NCI-H460 (cell line): Measurements from ENCODE around the gene ACTL8. TPM values are rescaled to one million over a fixed set of nuclear protein-coding genes. Genes with fewer than 3 reads are reported as not detected.

Source experiments
- DNase-seq: peaks from one replicate; pipeline ENCODE4 v3.0.0-alpha.2; 2016; ENCODE audit warnings: low read depth; ENCODE audit errors: extremely low read depth
- total RNA-seq: library from RNA; depleted of rRNA; stranded (reverse); fragments of >200 nt; shearing (Covaris generic); gene quantifications from 2 replicates; pipeline ENCODE4 v1.2.3, GENCODE V29; 2014

The ACTL8 gene
- total RNA-seq, 1 experiment from 2014 or later, result not detected

DNA sequence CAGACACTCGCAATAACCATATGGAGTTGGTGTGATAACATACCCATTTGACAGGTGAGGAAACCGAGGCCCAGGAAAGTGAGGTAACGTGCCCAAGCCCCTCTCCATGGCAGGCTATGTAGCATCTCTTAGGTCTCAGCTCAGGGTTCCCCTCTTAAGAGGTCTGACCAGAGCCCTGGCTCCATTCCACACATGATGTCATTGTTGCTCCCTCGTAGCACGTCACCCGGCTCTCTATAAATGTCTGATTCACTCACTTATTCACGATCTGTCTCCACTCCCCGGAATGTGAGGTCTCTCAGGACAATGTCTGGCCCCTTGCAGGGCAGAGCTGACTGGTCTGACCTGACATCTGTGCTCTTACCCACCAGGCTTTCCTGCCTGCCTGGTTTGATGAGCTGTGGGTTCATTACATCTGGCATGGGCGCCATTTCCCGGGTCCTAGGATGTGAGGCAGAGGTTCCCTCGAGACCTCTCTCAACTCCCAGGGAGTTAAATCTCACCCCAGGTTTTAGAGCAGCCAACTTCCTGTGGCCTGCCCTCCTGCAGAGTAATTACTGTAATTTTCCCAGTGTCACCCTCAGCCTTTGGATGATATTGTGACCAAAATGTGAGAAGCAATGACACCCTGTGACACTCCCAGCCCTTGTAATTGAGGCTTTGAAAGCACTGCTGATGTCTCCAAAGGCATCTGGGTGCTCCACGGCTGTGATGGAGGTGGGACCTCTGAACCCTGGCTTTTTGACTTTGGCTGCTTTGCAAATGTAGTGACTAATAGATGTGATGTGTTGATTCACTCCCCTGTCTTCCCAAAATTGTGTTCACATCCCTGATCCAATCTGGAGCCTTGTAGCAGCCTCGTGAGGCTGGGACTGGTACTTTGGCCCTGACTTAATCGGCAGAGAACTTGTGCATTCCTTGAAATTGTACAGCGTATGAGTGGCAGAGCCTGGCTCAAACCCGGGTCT, 10.6 kb downstream of the ACTL8 start:
- no peak for DNase-seq

DNA sequence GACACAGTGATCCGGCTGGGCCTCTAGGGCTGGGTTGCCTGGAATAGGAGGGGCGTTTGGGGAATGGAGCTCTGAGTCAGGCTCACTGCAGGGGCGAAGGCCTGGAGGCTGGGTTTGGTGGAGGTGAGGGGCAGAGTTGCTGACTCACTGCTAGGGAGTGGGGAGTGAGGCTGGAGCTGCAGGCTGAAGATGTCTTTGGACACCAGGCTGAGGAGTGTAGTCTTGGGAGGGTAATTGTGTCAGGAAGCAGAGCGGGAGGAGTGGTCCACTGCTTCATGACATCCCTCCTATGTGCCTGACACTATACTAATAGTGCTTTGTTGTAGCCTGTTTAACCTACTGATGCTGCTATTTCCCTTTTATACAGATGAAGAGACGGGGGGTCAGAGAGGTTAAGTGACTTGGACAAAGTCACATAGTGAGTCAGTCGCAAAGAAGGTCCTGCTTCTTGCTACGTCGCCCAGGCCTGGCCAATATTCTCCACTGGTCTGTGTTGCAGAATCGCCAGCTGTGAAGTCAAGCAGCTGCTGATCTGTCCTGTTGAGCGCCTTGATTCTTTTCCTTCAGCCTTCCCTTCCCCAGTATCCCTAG, 13.6 kb downstream of the ACTL8 start:
- no peak for DNase-seq

DNA sequence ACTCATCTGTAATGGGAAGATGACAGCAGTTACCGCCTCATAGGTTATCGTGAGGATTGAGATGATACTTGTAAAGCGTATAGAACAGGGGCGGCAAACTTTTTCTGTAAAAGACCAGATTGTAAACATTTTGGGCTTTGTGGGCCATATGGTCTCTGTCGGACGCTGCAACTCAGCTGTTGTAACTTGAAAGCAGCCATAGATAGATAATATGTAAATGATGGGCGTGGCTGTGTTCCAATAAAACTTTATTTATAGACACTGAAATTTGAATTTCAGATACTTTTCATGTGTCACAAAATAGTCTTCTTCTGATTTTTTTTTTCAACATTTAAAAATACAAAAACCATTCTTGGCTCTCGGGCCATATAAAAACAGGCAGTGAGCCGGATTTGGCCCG, 15.8 kb downstream of the ACTL8 start:
- no peak for DNase-seq

DNA sequence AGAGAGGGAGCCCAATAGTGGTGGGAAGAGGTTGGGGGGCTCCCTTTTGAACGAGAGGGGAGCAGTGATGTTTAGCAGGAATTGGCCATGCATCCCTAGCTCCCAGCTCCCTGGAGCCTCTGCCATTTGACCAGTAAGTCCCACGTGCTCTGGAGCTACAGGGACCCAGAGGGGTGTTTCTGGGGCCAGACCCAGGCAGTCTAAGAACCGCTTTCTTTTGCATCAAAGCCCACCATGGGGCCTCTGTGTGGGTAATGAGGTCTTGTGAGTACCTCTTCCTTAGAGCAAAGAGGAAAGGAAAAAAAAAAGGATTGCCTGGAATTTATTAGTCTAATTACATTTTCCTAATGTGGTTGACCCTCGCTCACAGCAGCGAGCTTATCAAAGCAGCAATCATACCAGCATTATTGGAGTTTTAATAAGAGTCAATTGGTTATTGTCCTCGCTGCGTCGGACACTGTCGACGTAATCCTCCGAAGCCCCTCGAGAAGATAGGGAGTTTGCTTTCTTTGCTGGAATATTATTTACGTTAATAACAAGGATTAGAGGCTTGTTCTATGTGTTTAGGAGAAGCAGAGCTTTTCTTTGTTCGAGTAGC, 17.6 kb downstream of the ACTL8 start:
- DNase-seq, result no peak

DNA sequence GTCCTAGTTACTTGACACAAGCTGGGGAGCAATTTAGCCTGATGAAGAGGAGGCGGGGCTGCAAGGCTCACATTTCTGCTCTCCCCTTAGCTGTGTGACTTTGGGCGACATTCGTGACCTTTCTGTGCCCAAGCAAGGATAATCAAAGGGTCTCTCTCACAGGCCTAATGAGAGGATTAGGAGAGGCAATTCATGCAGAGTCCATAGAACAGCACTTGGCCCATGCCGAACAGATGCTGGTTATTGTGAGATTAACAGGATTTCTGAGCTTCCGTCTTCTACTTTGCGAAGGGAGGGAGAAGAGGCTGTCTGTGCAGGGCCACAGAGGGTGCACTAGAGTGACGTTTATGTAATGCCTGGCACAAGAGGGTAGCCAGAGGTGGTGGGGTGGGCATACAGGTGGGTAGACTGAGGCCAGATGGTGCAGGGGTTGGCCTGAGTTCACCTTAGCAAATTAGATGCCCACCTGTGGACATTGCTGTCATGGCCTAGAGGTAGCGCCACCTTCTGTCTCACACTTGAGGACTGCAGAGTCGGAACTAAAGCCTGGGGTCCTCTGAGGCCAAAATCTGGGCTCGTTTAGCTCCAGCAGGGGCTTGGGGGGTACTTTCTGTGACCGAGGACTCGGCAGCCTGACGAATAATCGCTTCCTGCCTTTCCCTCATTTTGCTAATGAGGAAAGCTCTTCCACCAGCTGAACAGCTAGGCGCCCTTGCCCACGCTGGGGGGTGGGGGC, 18.6 kb downstream of the ACTL8 start:
- DNase-seq, result no peak

DNA sequence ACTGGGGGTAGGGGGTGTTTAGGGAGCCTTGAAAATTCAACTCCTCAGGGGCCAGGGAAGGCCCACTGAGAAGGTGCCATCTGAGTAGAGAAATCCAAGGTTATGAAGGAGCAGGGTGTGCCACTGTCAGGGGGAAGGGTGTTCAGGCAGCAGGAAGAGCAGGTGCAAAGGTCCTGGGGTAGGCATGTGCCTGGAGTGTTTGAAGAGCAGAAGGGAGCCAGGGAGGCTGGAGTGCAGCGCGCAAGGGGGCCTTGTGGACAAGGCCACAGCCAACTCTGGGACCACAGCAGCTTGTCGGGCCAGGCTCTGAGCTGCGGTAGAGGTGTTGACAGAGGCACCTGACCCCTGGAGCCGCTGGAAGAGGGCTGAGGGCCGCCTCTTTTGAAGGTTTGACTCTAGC, 19.3 kb downstream of the ACTL8 start:
- DNase-seq, result no peak

DNA sequence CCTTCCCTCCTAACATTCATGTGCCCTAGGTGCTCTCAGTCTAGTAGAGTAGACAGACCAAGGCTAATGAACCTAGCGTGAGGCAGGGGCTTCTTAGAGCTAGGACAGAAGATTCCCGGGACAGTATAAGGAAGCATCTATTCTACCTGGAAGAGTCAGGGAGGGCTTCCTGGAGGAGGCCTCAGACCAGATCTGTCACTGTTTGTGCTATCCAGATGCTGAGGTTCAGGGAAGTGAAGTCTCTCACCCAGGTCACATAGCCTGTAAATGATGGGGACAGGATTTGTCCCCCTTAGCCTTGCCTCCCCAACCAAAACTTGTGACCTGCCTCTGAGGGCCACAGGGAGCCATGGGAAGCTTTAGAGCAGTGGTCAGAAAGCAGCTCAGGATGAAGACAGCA, 20.7 kb downstream of the ACTL8 start:
- DNase-seq, result no peak

DNA sequence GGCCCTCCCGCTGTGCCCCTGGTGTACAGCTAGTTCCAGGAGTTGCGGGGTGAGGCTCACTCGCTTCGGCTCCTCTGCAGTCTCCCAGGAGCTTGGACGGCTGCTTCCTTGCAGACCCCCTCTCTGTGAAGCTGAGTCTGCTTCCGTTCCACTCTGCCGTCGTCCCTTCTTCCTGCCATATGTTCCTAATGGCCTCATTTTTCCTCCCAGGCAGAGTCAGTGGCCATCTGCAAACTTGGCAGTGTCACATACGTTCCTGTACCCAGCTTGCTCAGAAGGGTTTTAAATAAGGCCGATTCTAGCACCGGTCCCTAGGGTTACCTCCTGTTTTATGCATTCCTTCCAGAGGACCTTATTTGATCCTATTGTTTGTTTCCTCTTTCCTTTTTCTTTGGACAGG, 21.3 kb downstream of the ACTL8 start:
- no peak for DNase-seq

DNA sequence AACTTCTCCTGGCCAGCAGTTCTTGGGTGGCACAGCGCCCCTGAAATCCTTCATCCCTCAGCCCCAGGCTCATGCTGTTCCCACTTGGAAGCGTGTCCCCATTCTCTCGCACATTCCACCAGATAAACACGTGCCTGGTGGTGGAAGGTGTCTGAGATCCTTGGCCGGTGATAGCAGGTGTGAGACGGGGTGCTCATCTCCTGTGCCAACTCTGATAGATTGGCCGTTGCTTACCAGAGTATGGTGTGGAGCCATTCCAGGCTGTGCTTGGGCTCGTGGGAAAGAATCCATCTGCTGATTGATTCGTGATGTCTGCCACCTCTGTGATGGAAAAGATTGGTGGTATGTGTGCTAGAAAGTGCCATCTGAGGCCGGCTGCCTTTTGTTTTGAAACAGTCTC, 22.2 kb downstream of the ACTL8 start:
- DNase-seq, result no peak

DNA sequence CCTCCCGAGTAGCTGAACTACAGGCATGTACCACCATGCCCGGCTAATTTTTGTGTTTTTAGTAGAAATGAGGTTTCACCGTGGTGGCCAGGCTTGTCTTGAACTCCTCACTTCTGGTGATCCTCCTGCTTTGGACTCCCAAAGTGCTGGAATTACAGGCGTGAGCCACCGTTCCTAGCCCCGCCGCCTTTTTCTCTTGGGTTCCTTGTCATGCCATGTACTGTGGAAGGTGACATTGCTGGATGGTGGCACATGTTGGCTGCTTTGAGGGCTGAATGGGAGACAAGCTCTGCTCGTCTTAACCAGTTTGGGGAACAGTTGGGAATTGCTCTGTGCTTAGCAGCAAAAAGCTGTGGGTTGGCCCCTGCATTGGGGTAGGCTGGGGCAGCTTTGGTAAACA, 22.7 kb downstream of the ACTL8 start:
- DNase-seq, result no peak

DNA sequence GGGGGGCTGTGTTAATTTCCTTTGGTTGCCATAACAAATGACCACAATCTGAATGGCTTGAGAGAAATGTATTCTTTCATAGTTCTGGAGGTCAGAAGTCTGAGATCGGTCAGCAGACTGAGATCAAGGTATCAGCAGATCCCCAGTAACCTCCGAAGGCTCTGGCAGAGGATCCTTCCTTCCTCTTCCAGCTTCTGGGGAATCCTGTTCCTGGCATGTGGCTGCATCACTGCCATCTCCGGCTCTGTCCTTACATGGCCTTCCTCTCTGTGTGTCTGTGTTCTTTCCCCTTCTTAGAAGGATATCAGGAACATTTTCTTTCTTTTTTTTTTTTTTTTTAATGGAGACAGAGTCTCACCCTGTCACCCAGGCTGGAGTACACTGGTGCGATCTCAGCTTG, 25.8 kb downstream of the ACTL8 start:
- DNase-seq, result no peak

DNA sequence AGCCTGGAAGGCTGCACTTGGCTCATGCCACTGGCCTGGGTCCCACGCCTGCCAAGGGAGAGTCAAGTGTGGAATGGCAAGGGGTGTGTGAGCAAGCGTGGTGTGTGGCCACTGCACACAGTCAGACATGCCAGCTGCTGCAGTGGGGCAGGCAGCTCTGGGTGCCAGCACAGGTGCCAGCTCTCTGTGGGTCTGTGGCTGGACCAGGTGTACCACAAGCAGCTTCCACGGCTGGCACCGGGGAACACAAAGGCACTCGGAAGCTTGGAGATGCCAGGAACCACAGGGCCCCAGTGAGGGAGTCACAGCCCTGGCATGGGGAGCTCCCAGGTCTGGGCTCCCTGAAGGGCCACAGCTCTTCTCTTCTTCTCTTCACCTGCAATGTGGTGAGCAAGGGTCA, 34.8 kb downstream of the ACTL8 start:
- no peak for DNase-seq

DNA sequence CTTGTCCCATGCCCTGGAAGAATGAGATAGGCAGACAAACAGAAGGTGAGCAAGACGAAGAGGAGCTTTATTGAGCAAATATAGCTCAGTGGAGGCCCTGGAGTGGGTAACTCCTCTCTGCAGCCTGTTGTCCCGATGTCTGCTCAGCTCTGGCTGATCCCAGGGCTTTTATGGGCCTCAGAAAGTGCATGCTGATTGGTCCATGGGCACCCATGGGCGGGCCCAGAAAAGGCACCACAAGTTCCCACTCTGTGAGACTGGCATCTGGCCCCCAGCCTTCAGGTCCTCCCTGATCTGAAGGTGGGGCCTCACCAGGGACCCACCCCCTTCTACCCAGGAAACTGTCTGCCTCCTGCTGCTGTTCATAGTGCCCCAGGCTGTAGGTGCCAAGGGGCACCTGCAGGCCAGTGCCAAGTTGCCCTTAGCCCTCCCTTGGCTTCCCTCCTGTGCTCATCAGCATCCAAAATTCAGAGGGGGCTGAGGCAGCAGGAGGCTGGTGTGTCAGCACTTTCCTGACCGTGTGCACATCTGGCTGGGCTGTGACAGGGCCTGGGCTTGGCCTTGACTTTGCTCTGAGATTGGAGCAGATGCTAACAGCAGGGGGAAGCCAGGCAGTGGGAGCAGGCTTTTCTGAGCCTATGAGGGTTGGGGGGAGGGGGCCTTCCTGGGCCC, 35.4 kb downstream of the ACTL8 start:
- no peak for DNase-seq

DNA sequence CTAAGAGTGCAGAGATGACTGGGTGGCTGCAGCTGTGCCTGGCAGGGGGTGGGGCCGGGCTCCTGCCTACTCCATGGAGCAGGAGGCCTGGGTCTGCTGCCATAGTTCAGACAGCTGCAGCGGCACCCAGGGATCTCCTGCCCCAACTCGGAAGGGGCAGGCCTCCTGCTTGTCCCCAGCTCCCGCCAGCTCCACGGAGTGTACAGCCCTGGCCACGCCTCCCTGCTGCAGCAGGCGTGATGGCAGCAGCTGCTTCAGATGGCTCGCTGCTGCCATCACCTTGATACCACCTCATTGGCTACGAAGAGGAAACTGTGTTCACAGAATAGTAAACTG, 35.9 kb downstream of the ACTL8 start:
- DNase-seq, result no peak

DNA sequence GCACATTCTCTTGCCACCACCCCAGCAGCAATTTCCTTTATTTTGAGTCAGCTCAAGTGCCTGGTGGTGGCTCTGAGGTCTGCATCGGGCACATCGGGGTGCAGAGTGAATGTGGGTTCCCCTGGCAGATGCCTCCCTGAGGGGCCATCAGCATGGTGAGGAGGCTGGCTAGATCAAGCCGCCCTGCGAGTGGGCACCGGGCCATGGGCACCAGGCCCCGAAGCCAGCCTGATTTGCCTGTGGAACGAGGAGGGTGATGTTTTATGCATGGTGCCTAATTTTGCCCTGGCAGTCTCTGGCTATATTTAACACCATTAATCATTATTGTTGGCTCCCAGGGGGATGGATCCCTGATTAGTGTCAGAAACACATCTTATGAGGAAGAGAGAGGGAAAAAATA, 36.3 kb downstream of the ACTL8 start:
- DNase-seq, result no peak

DNA sequence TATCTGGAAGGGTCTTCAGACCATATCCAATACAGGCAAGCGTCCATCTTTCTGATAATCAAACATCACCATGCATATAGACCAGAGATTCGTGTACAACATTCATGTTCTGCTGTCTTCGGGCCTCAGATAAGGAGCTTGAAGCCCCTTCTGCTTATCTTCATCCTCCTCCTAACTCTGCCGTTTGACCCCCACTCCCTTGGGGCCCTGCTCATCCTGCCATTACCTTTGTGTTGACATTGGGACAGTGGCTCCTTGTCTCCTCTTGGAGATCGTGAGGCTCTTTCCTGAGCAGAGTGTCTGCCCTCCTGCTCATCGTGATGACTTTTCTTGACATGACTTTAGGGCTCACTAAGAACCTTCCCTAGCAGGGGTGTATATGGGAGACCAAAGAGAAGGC, 37.3 kb downstream of the ACTL8 start:
- no peak for DNase-seq

DNA sequence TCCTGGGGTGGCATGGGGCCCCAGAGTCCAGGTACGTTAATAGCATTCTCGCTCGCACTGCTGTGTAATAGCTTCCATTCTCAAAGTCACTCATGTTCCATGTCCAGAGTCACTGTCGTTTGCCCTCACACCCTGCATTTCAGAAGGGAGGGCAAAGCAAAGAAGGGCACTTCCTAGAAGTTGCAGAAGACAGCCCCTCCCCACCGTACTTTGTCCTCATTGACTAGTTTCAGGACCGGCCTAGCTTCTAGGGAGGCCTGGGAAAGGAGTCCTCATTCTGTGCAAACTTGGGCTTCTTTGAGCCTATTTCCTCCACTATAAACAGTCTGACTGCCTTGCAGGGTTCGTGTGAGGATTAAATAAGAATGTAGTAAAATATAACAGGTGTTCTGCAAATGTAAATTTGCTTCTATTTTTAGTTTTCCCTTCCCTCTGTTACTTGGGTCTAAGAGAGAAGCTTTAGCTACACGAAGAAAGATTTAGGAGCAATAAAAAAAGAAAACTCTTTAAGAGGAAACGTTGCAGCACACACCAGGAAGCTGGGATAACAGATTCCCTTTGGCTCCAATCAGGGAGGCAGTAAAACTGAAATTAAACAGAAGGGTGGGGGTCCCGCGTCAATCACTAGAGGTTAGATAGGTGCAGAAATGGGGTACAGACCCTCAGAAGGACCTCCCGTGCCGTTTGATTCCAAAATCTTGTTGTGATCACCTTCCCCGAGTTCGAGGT, 40.1 kb downstream of the ACTL8 start:
- DNase-seq, result no peak

DNA sequence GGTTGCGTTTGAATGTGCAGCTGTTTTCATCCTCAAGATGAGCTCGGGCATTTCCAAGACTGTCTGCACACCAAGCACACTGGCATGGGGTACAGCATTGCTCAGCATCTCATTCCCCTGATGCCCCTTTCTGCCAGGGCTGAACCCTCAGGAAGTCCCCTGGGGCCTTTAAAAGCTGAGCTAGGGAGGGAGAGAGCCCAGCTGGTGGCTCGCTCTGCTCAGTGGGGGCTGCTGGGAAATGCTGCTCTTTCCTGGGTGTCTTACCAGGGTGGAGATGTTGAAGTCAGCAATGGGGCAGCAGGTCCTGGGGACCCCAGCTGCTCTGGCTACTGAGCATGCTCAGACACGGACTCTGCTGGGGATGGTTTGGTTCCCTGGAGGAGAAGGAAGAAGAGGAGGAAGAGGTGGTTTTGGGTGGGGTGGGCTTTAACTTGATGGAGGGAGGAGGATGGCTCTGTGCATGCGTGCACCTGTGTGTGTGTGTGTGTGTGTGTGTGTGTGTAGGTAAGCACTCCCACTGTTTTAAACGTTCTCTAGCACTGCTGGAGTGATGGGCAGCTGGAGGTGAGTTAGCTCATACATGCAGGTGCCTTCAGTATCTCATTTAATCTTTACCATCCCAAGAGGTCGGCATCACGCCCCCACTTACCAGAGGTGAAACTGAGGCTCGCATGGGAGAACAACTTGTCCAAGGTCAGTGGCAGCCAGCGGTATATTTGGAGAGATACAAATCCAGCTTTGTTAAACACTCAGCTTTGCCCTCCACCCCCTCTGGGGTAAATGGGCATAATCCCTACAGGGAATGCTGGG, 40.9 kb downstream of the ACTL8 start:
- DNase-seq, result no peak

DNA sequence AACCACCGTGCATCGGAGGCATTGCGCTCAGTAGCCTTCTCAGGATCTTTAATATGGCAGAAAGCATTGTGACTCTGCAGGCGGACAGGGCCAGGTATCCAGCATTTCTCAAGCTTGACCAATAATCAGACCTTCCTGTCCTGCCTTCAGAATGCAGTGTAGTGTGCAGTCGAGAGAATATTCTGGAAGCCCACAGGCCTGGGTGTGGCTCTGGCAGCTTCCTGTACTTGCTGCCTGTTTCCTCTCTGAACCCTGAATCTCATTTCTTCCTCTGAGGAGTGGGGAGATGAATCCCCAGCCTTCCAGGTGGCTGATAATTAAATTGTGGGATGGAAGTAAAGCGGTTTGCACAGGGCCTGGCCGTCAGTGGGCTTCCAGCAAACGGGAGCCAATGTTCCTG, 42.3 kb downstream of the ACTL8 start:
- DNase-seq, result no peak
